HEK293T (cell line): Measurements from ENCODE around the gene LCP2.

Experiments
- CTCF ChIA-PET: fragments of 350-600 bp; formaldehyde crosslinking; extraction: SDS; loops from one replicate; lab custom pipeline; 2021; ENCODE audit warnings: antibody characterized with exemption, inconsistent platforms; lab: Yijun Ruan, JAX
- POLR2A ChIA-PET: fragments of 350-600 bp; formaldehyde crosslinking; extraction: SDS; loops from one replicate; lab custom pipeline; 2020; ENCODE audit warnings: antibody characterized with exemption, inconsistent platforms; lab: Yijun Ruan, JAX
- DNase-seq: peaks from one replicate; pipeline ENCODE4 v3.0.0; 2012; ENCODE audit warnings: mixed read lengths; ENCODE audit errors: extremely low spot score
- ARNT ChIP-seq: fragments of 450-650 bp; IDR thresholded peaks from 2 replicates; pipeline ENCODE4 v1.6.1; 2017; ENCODE audit warnings: mild to moderate bottlenecking
- BHLHE40 ChIP-seq: fragments of 450-650 bp; IDR thresholded peaks from 2 replicates; pipeline ENCODE4 v1.6.1; 2016; ENCODE audit warnings: mild to moderate bottlenecking, moderate library complexity, borderline replicate concordance
- CTBP1 ChIP-seq: fragments of 450-650 bp; IDR thresholded peaks from 2 replicates; pipeline ENCODE4 v1.6.1; 2016; ENCODE audit warnings: borderline replicate concordance
- ELF4 ChIP-seq: fragments of 450-650 bp; IDR thresholded peaks from 2 replicates; pipeline ENCODE4 v1.6.1; 2017; ENCODE audit warnings: antibody characterized with exemption
- FOXA1 ChIP-seq: fragments of 450-650 bp; IDR thresholded peaks from 2 replicates; pipeline ENCODE4 v1.6.1; 2016; ENCODE audit warnings: mild to moderate bottlenecking
- FOXK2 ChIP-seq: fragments of 450-650 bp; IDR thresholded peaks from 2 replicates; pipeline ENCODE4 v1.6.1; 2016; ENCODE audit warnings: mild to moderate bottlenecking
- FOXM1 ChIP-seq: fragments of 450-650 bp; IDR thresholded peaks from 2 replicates; pipeline ENCODE4 v1.6.1; 2017; ENCODE audit warnings: mild to moderate bottlenecking, borderline replicate concordance
- HDGF ChIP-seq: fragments of 450-650 bp; IDR thresholded peaks from 2 replicates; pipeline ENCODE4 v1.6.1; 2017; ENCODE audit warnings: antibody characterized with exemption, borderline replicate concordance
- L3MBTL2 ChIP-seq: fragments of 450-650 bp; conservative IDR thresholded peaks from 2 replicates; pipeline ENCODE4 v1.6.1; 2016; ENCODE audit warnings: mild to moderate bottlenecking
- LEF1 ChIP-seq: fragments of 450-650 bp; IDR thresholded peaks from 2 replicates; pipeline ENCODE4 v1.6.1; 2017; ENCODE audit warnings: mild to moderate bottlenecking, borderline replicate concordance
- NFRKB ChIP-seq: fragments of 450-650 bp; IDR thresholded peaks from 2 replicates; pipeline ENCODE4 v1.6.1; 2016; ENCODE audit warnings: mild to moderate bottlenecking, moderate library complexity
- SP1 ChIP-seq: fragments of 450-650 bp; IDR thresholded peaks from 2 replicates; pipeline ENCODE4 v1.6.1; 2017
- SUZ12 ChIP-seq: fragments of 450-650 bp; IDR thresholded peaks from 2 replicates; pipeline ENCODE4 v1.6.1; 2016; ENCODE audit warnings: mild to moderate bottlenecking
- TARDBP ChIP-seq: fragments of 450-650 bp; IDR thresholded peaks from 2 replicates; pipeline ENCODE4 v1.6.1; 2016
- ZNF384 ChIP-seq: fragments of 450-650 bp; IDR thresholded peaks from 2 replicates; pipeline ENCODE4 v1.6.1; 2016
- TF ChIP-seq, protein P1 (sequence below): fragments of 450-650 bp; IDR thresholded peaks from 2 replicates; pipeline ENCODE4 v1.6.1; 2016

Gene LCP2

DNA sequence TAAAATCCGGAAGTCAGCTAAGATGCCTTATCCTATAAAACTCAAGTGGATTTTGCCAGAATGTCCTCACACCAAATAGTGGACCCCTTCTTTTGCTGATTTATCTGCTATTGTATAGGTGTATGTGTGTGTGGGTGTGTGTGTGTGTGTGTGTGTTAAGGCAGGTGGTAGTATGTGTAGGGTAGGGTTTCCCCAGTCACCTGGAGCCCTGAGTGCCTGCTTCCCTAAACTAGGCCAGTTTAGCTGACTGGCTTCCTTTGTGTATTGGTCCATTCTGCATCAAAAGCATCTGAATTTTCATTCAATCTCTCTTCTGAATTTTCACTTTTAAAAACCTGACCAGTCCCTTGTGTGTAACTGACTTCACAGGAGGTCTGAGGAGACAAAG is 42.2 kb upstream of the LCP2 start:
- ChIA-PET CTCF (interaction anchor here (1.5 to 2.1 kb wide), 2 partner anchors 72 to 114 kb away, joined by 5 to 14 read pairs; no protein-coding TSS in a partner anchor), POLR2A (no interaction called here)
- TF ChIP-seq NFRKB: no peak
- no peak for DNase-seq

DNA sequence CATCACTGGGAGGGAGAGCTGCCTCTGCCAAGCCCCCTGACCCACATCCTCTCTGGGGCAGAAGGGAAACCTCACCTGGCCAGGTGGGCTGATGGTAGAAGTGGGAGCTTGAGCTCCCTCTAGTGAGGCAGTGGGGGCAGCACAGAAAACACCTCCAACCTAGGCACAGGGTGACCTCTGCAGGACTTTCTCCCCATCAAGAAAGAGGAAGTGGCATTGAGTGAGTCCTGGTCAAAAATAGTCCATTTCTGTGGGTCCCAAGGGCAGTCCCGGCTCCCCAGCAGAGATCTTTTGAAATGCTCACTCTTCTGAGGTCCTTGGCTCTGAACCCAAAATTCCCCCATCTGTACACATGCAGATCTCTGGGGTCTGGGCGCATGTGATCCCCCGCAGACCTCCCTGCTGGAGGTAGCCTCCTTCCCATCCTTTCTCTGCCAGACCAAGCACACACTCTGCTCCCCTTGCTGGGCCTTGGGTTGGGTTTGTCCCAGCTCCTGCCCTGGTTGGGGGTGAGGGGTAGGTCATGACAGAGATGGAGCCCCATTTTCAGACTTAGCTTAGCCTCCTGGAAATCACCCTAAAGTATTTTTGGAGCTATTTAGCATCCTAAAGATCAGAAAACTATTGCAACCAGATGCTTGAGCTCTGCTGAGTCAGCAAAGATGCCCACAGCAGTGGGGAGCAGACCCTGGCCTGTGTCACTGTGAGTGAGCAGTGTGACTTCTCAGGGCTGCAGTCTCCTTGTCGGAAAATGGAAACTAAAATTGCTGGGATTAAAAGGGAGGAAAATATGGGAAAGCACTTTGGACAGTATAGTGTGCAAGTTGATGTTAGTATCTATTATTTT is 41.6 kb upstream of the LCP2 start:
- ChIA-PET POLR2A (no interaction called here), CTCF (interaction anchor here (0.6 to 2.1 kb wide), 5 partner anchors 64 to 130 kb away, joined by 3 to 14 read pairs (median 3); no protein-coding TSS in a partner anchor)
- DNase-seq: no peak
- TF ChIP-seq FOXA1 (no peak), ARNT (no peak), CTBP1 (no peak), SUZ12 (no peak), L3MBTL2 (no peak), ZNF384 (no peak)

DNA sequence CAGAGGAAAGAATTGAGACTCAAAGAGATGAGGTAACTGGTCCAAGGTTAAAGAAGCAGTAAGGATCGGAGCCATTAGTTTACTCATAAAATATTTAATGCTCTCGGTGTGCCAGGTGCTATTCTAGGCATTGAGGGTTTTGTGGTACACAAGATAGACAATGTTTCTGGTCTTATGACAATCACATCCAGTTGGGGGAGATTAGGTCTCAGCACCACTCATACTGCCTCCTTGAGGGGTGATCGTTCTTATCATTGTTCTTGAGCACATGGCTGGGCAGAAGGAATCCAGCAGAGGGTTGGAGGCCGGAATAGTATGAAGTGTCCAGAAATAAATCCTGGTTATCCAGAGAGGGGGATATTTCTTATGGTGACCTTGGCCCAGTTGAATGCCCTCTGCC is 40.7 kb upstream of the LCP2 start:
- CTCF ChIA-PET: interaction anchor here (0.6 to 2.1 kb wide), 5 partner anchors 65 to 131 kb away, joined by 3 to 14 read pairs (median 3); no protein-coding TSS in a partner anchor
- POLR2A ChIA-PET: no interaction called here
- TF ChIP-seq TARDBP (no peak), L3MBTL2 (no peak), FOXM1 (no peak)
- TF ChIP-seq, protein P1, sequence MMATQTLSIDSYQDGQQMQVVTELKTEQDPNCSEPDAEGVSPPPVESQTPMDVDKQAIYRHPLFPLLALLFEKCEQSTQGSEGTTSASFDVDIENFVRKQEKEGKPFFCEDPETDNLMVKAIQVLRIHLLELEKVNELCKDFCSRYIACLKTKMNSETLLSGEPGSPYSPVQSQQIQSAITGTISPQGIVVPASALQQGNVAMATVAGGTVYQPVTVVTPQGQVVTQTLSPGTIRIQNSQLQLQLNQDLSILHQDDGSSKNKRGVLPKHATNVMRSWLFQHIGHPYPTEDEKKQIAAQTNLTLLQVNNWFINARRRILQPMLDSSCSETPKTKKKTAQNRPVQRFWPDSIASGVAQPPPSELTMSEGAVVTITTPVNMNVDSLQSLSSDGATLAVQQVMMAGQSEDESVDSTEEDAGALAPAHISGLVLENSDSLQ: no peak
- no peak for DNase-seq

DNA sequence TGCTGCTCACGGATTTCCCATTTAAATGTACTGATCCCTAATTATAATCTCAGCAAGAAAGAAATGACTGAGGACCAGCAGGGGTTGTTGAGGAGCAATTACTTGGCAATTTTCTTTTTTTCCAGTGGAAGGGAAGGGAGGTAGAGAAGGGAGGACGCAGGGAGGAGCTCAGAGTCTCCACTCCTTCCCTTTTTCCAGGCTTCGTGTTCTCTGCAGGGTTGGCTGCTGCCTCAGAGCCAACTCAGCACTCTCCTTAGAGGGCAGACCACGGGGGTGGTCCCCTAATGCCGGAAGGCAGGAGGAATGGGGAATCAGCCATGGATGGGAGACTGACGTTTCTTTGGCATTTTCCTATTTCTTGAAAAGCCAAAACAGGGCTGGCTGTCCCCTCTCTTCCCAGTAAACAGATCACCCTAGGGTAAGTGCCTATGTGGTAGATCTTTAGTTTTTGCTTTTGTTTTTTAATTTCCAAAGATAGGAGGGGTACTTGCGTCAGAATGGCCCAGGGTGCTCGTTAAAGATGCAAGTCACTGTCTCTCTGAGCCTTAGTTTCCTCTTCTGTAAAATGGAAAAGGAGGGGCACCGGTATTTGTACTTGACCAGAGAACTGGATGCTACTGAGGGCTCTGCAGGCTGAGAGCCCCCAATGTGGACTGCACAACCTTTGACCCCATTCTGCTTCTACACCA is 39.6 kb upstream of the LCP2 start:
- TF ChIP-seq NFRKB (no peak), ARNT (no peak), BHLHE40 (no peak), FOXM1 (no peak), TARDBP (no peak), SUZ12 (no peak)
- ChIA-PET CTCF (no interaction called here), POLR2A (no interaction called here)
- DNase-seq: no peak

DNA sequence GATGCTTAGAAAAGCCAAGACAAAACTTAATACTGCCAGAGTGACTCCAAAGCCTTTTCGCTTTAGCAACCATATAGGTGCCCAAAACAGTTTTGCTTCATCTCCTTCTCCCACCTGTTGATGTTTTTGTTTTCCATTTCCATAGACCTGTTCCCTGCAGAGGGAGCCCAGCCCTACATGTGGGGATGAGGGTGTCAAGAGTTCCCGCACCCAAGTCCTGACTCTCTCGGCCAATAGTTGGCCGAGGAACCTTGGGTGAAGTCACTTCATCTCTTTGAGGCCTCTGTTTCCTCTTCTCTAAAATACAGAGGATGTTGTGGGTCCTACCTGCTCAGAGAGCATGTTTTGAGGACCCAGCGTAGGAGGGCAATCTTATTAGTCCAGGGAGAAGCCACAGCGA is 38.5 kb upstream of the LCP2 start:
- POLR2A ChIA-PET: no interaction called here
- CTCF ChIA-PET: no interaction called here
- TF ChIP-seq FOXA1: no peak
- no peak for TF ChIP-seq SUZ12
- TF ChIP-seq HDGF: no peak
- no peak for TF ChIP-seq LEF1
- TF ChIP-seq L3MBTL2: no peak
- no peak for TF ChIP-seq TARDBP
- no peak for TF ChIP-seq FOXK2
- TF ChIP-seq ZNF384: no peak
- TF ChIP-seq BHLHE40: no peak
- no peak for DNase-seq

DNA sequence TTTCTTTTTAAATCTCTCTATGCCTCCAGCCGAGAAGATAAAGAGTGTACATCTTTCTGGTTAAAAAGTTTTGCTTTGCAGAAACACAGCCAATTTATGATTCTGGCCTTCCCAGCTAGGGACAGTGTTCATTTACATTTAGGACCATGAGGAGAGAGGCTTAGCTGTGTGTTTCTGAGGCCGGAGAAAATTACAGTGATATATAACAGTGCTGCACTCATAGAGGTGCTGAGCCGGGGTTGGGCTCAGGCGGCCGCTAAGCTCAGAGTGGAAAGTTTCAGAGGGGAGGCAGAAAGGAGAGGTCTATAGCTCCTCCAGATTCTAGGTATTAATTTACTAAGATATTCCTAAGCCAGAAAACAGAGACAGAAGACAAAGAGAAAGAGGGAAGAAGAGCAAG is 37.0 kb upstream of the LCP2 start:
- POLR2A ChIA-PET: no interaction called here
- DNase-seq: no peak
- CTCF ChIA-PET: interaction anchor here (1.0 to 2.0 kb wide), 2 partner anchors 13 to 107 kb away, joined by 3 to 9 read pairs; no protein-coding TSS in a partner anchor
- no peak for TF ChIP-seq NFRKB
- no peak for TF ChIP-seq HDGF

DNA sequence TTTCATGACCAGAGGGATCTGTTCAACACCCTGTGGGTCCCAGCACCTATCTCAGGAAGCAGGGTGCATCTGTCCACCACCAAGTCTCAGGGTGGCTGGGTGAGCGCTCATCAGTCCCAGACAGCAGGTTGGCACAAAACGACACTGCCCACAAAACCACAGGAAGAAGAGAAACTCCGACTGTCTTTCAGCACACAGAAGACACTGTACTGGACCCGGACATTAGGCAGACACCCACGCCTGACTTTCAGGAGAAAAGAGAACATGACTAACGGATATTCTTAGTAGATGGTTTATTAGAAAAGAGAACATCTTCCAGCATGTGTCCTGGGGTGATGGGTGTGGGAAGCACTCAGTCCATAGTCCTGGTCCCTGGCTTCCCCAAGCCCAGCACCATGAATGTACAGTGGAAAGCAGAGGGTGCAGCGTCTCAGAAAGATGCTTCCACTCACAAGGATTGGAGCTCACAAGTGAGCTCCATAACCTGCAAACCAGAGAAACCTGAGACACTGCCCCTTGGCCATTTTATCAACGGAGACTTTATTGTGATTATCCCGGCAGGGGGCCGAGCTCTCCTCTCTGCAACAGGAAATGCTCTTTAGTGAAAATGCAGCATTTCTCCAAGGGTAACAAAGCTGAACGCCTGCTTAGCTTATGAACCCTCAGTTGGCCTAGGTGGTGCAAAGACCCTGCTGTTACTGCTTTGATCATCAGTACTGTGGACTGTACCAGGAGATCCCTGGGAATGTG is 35.8 kb upstream of the LCP2 start:
- TF ChIP-seq NFRKB (no peak), FOXK2 (no peak), FOXM1 (no peak), ELF4 (no peak), HDGF (no peak), L3MBTL2 (no peak), ARNT (no peak), CTBP1 (no peak), FOXA1 (no peak), ZNF384 (no peak), TARDBP (no peak), SUZ12 (no peak), SP1 (no peak), LEF1 (no peak), BHLHE40 (no peak)
- TF ChIP-seq, protein P1: no peak
- POLR2A ChIA-PET: no interaction called here
- peak; percentile 54 for DNase-seq
- CTCF ChIA-PET: interaction anchor here (1.1 to 2.0 kb wide), 3 partner anchors 67 to 106 kb away, joined by 3 to 9 read pairs (median 3); no protein-coding TSS in a partner anchor
